ENCODE data around the gene ANTXRL.
"Not testable (repeated sequence)": the region's sequence is repeated elsewhere in the genome, so short reads cannot be mapped to it uniquely, and the experiment has no call there.

The ANTXRL gene

GRCh38 chr10:46328853-46329689, 42.3 kb downstream of the ANTXRL start:
- DNase-seq (ENCODE audit: low spot score) = no peak
- no peak for FAIRE-seq

GRCh38 chr10:46329690-46330016, 42.9 kb downstream of the ANTXRL start:
- no peak for FAIRE-seq
- no peak for DNase-seq (ENCODE audit: low spot score)

- no peak for FAIRE-seq
- DNase-seq (ENCODE audit: low spot score) = no peak
Observed at GRCh38 chr10:46330894-46331293, 44.1 kb downstream of the ANTXRL start.

GRCh38 chr10:46365484-46365883, 78.7 kb downstream of the ANTXRL start:
- not testable (repeated sequence) for DNase-seq (ENCODE audit: low spot score); FAIRE-seq

- DNase-seq (ENCODE audit: low spot score); FAIRE-seq: not testable (repeated sequence)
Observed at GRCh38 chr10:46367209-46367608, 80.4 kb downstream of the ANTXRL start.

- not testable (repeated sequence) for DNase-seq (ENCODE audit: low spot score); FAIRE-seq
Observed at GRCh38 chr10:46367666-46368240, 81.0 kb downstream of the ANTXRL start.

GRCh38 chr10:46368956-46369355, 82.2 kb downstream of the ANTXRL start:
- not testable (repeated sequence) for FAIRE-seq; DNase-seq (ENCODE audit: low spot score)

GRCh38 chr10:46374410-46374809, 87.6 kb downstream of the ANTXRL start:
- DNase-seq (ENCODE audit: low spot score); FAIRE-seq: not testable (repeated sequence)

- not testable (repeated sequence) for DNase-seq (ENCODE audit: low spot score); FAIRE-seq
Observed at GRCh38 chr10:46375406-46375805, 88.6 kb downstream of the ANTXRL start, which contains the start of gene ANXA8L1. Gene ANXA8L1, plus strand, starts transcription at chr10:46375776. Its CDS starts 76 bp downstream, at chr10:46375852.

GRCh38 chr10:46377022-46377421, 90.2 kb downstream of the ANTXRL start:
- FAIRE-seq; DNase-seq (ENCODE audit: low spot score): not testable (repeated sequence)

- not testable (repeated sequence) for DNase-seq (ENCODE audit: low spot score); FAIRE-seq
Observed at GRCh38 chr10:46377651-46378050, 90.9 kb downstream of the ANTXRL start.

- not testable (repeated sequence) for DNase-seq (ENCODE audit: low spot score); FAIRE-seq
Observed at GRCh38 chr10:46378108-46378507, 91.3 kb downstream of the ANTXRL start.

GRCh38 chr10:46379233-46379848, 92.5 kb downstream of the ANTXRL start:
- not testable (repeated sequence) for FAIRE-seq; DNase-seq (ENCODE audit: low spot score)
